GM12878 (cell line): Measurements from ENCODE around the gene SQOR.

Experiments
- IKZF1 ChIP-seq: fragments of 450-650 bp; conservative IDR thresholded peaks from 2 replicates; pipeline ENCODE4 v1.6.1; 2017; ENCODE audit warnings: antibody characterized with exemption, mild to moderate bottlenecking
- JUNB ChIP-seq: IDR thresholded peaks from 2 replicates; pipeline ENCODE4 v1.6.1; 2016; ENCODE audit warnings: antibody characterized with exemption, mild to moderate bottlenecking
- RAD21 ChIP-seq: IDR thresholded peaks from 2 replicates; pipeline ENCODE4 v1.6.1; 2011; ENCODE audit warnings: mild to moderate bottlenecking, low read depth, low read length, moderate library complexity; ENCODE audit not compliant: insufficient read depth
- ZNF274 ChIP-seq: IDR thresholded peaks from one replicate; pipeline ENCODE4 v1.8.0; 2011; ENCODE audit not compliant: insufficient read length, insufficient read depth
- TF ChIP-seq, protein P1 (sequence below), 3 experiments: IDR thresholded peaks in 2 of 3; conservative IDR thresholded peaks in 1 of 3; 2 replicates each; pipeline ENCODE4 v1.5.1; 2011; ENCODE audit warnings: low read depth in 3 of 3, low read length in 3 of 3, mild to moderate bottlenecking in 3 of 3, control low read depth in 2 of 3, moderate library complexity in 2 of 3, inconsistent platforms in 1 of 3, mixed read lengths in 1 of 3; ENCODE audit not compliant: control insufficient read depth in 2 of 3, insufficient read depth in 1 of 3; ENCODE audit errors: extremely low read depth in 1 of 3

DNA sequence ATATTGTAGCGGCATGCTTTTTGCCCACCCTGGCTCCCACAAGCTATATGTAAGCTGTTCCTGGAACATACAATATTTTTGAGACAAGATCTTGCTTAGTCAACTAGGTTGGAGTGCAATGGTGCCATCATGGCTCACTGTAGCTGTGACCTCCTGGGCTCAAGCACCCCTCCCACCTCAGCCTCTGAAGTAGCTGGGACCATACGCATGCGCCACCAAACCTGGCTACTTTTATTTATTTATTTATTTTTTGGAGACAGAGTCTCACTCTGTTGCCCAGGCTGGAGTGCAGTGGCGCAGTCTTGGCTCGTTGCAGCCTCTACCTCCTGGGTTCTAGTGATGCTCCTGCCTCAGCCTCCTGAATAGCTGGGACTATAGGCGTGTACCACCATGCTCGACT is 6.7 kb upstream of the SQOR start:
- no peak for TF ChIP-seq ZNF274
- TF ChIP-seq, protein P1, sequence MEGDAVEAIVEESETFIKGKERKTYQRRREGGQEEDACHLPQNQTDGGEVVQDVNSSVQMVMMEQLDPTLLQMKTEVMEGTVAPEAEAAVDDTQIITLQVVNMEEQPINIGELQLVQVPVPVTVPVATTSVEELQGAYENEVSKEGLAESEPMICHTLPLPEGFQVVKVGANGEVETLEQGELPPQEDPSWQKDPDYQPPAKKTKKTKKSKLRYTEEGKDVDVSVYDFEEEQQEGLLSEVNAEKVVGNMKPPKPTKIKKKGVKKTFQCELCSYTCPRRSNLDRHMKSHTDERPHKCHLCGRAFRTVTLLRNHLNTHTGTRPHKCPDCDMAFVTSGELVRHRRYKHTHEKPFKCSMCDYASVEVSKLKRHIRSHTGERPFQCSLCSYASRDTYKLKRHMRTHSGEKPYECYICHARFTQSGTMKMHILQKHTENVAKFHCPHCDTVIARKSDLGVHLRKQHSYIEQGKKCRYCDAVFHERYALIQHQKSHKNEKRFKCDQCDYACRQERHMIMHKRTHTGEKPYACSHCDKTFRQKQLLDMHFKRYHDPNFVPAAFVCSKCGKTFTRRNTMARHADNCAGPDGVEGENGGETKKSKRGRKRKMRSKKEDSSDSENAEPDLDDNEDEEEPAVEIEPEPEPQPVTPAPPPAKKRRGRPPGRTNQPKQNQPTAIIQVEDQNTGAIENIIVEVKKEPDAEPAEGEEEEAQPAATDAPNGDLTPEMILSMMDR (IDR thresholded peaks at IDR 0.05 in 2 of 3, conservative IDR thresholded peaks at IDR 0.05 in 1 of 3; ENCODE audit: control insufficient read depth in 2 of 3, extremely low read depth in 1 of 3, insufficient read depth in 1 of 3, low read depth in 3 of 3, low read length in 3 of 3) = no peak
- no peak for TF ChIP-seq IKZF1
- TF ChIP-seq JUNB = no peak
- TF ChIP-seq RAD21 = no peak
